Left renal pelvis (tissue), 4 donors: ENCODE results near the gene ANKRD60. TPM values are rescaled to one million over a fixed set of nuclear protein-coding genes. Genes with fewer than 3 reads are reported as not detected.
A peak's percentile ranks its signal among the peaks of the same experiment; 100 is the strongest.

ENCODE experiments used
- DNase-seq, 4 donors: peaks; one replicate each; pipeline ENCODE4 v3.0.0-alpha.2; 2013; ENCODE audit warnings: low read depth in 4 of 4, low spot score in 3 of 4
- polyA plus RNA-seq, 4 donors: library from polyadenylated mRNA; unstranded; fragments of 120-200 nt; gene quantifications; one replicate each; pipeline ENCODE4 v1.2.1, GENCODE V29; 2013; ENCODE audit not compliant: insufficient read length in 4 of 4

The ANKRD60 gene
- polyA plus RNA-seq, 4 donors = not detected

DNA sequence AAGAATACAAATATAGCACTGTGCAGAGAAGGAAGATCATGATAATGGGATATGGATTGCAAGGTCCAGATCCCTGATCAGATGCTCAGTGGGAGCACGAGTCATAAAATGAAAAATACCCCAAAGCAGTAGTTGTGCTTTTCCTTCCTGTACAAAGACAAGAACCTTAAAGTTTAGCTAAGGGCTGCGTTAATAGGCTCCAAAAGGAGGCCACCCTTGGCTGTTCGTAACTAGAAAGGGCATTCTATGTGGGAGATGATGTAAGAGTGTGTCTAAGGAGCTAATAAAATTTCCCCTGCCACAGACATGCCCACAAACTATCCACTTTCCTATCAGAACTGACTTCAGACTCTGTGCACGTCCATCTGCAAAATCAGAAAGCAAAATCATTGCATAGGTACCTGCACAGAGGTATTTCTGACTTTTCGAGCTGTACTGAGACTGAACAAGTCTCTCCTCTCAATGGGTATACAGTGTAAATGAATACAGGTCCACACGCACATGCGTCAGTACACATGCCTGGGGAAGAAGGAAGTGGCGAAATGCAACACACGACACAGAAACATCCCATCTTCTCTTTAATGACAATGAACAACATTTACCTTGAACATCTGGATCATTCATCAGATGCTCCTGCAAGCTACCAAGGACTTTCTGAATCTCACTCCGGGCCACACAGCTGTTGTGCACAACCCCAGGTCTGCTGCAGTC, 16.9 kb upstream of the ANKRD60 start:
- no peak for DNase-seq

DNA sequence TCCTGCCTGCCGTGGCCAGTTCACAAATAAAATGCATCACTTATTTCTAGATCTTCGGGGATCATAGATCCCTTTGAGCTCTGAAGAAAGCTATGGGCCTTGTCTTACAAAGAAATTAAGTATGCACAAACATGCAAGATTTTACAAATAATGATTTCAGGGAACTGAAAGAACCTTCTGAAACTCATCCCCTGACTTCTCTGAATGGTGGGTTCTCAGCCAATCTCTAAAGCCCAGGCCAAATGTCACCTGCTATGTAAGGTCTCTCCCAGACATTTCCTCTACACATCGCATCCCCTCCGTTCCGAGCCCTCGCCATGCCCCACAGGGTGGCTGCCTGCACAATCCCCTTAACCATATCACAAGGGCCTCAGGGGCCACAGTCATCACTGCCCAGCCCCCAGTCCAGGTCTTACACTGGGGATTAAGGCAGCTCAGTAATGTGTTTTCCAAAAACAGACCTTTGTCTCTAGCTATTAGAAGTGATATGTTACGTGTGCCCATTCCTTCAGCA, 16.1 kb upstream of the ANKRD60 start:
- no peak for DNase-seq

DNA sequence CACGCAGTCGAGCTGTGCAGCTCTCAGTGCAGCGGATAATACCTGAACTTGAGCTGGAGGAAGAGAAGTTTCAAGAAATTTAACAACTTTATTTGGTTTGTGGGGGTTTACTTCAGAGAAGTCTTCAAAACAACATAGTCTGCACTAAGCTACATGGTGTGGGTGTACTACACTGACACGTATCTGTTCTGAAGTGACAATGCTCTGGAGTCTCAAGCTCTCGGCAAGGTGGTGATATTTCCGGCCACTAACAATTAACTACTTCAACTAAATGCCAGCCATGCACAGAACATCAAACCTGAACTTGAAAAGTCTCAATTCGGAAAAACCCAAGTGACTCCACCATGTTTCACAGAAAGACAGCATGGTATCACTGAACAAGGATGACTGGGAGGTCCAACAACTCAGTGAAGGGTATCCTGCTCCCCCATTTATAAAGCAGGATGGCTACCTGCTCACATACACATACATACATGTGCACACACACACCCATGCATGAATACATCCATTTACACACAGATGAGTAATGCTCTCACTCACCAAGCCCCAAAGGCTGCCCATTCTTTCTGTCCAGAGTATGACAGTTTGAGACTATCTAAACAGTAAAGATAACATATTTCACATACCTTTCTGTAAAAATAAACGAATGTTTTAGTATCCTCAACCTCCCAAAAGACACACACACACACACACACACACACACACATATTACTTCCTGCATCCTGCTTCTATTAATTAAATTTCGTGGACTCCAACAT, 15.4 kb upstream of the ANKRD60 start:
- DNase-seq = no peak

DNA sequence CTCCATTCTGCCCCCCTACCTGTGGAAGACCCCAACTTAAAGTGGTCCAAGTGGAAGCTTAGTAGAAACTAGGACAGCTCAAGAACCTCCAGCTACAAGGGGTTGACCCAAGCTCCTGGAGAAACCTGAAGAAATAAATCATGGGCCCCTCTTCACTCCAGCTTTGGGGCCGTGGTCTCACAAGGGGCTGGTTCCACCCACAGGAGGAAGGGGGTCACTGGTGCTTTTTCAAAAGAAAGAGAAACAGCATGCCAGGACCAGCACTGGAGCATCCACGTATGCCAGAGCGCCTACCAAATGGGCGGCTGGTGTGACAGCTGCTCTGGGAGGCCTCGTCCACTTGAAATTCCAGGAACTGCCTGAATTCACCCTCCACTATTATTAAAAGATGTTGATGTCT, 14.4 kb upstream of the ANKRD60 start:
- DNase-seq = no peak

DNA sequence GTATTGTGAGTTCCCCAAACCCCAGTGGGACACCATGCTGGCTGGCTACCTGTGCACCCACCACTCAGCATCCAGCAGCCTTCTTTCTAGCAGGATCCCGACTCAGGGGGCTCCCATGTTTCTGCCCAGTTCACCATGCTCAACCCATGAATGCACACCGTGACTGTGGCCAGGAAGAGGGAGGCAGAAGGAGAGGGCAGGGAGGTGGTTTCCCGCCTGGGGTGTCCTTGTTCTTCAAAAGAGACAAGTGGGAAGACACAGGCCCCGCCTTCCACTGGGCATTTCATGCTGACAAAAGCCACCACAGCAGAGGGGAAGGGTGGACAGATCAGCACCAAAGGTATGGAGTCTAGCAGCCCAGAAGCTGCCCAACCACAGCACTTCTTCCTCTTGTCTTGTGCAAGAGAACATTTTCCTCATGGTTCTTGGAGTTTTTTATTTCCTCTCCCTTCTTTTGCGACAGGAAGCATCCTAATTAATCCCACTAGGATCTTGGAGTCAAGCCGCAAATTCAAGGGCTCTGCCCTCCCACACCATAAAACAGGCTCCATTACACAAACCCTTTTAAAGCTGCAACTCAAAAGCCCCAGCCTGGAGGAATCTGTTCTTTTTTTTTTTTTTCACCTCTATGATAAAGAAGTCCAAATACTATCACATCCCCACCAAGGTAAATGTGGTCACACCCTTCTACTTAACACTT, 13.5 kb upstream of the ANKRD60 start:
- no peak for DNase-seq

DNA sequence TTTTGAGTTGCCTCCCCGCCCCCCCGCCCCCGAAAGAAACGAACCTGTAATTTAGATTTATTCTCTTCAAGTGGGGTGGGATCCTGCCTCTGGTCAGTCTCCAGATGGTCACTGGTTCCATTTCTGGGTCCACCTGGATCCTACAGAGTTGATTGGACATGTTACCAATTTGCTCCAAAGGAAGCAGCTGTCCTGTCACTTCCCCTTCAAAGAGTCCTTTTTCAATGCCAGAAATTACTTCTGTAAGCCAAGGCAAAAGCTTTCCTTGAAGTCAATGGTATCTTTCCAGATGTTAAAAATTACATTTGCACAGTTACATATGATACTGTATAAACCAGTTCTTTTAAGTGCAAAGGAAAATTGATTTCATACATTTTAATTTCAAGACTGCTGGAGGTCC, 12.0 kb upstream of the ANKRD60 start:
- DNase-seq = no peak

DNA sequence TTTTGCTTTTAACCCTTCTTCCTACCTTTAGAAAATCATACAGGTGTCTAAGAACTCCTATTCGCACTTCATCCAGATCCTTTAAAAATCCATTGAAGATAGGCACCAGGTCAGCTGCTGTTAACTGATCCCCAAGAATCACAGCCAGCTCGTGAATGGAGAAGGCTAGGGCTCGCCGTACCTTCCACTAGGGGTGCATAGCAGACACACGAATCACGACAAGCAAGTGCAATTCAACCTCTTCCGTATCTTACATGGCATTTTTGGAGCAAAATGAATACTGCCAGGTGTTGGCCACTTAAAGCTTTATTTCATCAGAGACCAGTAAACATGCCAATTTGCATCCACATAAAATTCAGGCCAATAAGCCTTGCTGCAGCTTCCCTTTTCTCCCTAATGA, 10.8 kb upstream of the ANKRD60 start:
- DNase-seq = no peak

DNA sequence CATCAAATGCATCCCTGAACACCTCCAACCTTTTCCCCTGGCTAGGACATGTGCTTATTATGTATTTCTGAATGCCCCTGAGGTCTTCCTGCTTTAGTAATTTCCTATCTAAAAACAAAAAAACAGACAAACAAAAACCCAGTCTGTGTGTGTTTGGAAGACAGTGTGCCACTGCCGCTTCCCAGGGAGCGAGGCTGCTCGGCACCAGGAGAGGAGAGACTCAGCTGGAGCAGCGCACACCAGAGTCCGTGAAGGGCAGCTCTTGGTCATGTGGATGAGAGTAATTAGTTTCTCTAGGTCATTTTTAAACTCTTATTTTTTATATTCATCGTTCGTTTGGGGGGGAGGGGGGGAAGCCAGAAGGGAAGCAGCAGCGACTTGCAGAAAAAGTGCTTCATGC, 10.0 kb upstream of the ANKRD60 start:
- no peak for DNase-seq

DNA sequence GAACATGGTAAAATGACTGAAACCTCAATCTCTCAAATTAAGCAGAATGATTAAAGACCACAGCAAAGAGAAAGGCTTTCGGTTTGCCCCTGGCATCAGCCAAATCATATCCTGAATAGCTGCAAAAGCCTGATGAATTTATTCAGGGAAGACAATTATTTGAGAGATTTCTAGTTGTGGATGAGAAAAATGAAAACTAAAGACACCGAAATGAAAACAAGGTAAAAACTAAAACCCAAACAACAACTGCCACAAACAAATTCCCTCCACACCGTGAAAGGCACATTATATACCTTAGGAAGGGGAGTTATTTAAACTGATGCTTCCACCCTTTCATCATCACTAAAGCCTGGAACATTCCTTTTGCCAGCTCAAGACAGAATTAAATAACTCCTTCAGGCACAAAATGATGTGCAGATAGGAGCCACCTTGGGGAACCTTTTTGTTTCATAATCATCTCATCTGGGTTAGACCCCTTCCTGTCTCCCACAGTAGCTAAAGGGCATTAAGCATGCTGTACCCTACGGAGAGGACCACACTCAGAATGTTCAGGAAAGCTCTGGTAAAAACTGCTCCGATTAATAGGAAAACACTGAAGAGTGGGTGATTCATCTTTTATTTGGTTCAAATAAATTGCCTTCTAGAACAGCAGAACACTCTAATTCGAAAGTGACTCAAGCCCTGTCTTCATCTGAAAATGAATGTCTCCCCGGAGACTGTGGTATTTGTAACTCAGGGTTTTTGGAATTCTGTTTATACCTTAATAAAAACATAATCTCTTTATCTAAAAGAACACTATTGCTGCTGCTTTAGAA, 9.1 kb upstream of the ANKRD60 start:
- DNase-seq = no peak

DNA sequence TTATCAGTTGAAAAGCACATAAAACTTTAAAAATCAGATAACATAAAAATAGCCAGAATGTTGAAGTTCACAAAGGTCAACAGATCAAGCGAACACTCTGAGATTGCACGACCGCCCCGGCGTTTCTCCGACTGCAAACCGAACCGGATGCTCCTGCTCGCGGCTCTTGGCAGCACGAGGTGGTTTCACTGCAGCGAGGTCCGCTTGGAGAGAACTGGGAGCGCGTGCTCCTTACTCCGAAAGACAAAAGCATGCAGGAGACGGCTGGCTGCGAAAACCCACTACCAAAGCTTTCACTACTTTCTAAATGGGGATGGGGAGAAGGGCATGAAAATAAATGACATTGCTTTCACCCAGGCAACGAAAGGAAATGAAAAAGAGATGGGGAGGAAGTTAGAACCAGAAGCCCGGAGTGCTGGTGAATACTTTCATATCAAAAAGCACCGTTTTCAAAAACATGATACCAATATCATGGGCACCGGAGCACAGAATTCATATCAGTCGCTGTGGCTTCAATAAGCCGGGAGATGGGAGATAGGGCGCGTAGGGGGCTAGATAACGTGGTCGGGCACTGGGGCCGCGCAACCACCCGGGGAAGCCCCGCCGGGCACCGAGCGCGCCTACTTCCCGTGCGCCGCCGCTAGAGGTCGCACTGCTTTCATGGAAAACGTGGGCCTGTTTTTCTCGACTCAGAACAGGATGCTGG, 8.3 kb upstream of the ANKRD60 start:
- DNase-seq = peak in 2 of 4 donors; percentile 52 to 56

DNA sequence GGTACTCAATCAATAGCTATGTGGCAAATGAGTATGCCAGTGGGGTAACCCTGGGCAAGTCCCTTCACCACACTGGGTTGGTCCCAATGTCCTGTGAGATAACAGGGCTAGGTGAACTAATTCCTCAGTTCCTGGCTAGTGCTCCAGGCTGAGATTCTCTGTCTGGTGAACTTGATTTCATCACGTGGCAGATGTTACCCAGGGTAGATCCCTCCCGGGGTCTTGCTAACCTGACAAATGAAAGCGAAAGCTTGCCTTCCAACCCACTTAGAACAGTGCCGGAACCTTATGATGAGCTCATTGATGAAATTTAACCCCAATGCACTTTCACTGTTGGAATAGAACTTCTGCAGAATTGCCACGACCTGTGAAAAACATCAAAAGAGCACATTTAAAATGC, 6.6 kb upstream of the ANKRD60 start:
- no peak for DNase-seq

DNA sequence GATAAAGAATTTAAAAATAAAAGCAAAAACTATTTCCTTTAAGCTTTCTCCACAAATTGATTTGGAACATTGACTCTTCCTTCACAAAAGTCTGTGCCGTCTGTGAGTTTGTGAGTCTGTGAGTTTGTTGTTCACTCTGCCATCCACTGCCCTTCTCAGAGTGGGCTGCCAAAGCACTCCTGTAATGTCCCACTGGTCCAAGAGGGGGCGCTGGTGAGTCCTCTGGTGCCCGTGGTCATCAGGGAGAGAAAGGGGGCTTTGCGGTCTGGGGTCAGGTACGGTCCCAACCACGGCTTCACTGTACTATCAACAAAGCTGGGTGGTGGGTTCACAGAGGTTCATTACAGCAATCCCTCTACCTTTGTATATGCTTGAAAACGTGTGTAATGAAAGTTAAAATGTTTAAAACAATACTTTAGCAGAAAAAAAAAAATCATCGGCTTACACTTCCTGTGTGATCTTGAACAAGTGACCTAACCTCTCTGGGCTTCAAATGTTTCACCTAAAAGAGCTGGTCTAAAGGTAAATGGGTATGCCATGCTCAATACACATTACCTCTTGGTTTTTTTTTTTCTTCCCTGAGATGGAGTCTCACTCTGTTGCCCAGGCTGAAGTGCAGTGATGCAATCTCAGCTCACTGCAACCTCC, 5.6 kb upstream of the ANKRD60 start:
- DNase-seq = no peak

DNA sequence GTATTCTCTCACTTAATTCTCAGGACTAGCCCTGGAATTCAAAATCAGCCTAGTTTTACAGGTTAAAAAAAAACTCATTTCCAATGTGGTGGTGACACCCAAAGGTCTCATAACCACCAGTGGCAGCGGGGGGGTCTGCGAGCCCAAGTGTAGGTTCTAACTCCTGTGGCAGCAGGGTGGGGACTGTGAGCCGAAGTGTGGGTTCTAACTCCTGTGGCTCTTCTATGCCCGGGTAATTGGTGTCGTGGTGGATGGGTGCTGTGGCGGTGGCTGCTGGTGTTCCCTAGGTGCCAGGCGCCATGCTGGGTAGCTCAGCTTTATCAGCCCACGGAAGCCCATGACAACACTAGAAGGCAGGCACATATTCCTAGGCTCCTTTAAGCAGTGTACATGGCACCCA, 4.9 kb upstream of the ANKRD60 start:
- DNase-seq = no peak

DNA sequence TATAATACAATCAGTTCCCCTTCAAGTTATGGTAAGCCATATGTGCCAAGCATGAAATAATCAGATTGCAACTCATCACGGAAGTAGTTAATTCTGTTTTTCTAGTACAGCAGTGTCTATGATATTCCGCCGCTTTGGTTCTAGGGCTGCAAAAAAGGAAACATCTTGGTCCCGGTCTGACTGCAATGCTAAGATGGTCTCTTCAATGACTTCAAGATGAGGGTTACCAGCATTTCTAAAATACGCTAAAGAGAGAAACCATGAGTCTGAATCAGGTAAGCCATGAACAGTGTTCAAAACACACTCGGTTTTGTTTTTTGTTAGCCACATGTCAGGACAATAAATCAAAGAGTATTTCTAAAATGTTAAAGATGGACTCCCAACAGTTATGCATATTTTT, 3.2 kb upstream of the ANKRD60 start:
- no peak for DNase-seq

DNA sequence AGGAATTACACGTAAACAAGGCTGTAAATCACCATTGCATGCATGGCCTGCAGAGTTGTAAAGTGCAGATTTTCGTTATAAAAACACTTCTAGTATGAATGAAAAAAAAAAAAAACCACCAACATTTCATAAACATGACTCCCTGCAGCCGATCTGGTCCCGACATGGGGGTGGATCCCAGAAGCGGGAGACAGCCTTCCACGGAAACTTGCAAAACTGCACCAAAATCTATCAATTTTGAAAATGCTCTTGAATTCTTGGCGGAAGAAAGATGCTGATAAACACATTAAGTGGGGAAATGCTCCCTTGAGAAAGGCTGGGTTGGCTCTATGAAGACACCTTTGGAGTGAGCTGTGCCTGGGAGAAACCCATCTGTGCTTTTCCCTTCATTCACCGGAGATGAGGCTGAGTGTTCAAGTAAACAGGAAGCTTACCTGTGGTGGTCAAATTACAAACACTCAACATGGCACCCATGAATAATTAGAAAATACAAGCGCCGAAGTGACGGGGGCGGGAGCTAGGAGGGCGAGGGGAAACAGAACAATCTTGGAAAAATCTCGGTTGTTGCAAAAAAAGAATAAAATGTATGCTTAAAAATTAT, 845 bp upstream of the ANKRD60 start:
- no peak for DNase-seq

DNA sequence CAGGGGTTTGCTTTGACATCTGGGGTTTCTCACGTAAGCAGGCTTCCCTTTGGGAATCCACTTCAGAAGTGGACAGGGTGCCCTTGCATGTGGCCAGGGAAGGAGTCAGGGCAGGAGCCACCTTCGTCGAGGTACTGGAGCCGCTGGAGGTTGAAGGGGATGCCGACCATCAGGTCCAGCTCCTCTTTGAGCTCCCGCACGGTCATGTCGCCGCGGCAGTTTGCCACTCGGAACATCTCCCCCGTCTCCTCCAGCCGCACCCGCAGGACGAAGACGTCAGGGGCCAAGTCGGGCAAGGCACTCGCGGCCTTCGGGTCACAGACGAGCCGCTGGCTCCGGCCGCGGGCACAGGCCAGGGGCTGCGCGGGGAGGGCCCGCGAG, 360 bp downstream of the ANKRD60 start:
- no peak for DNase-seq

DNA sequence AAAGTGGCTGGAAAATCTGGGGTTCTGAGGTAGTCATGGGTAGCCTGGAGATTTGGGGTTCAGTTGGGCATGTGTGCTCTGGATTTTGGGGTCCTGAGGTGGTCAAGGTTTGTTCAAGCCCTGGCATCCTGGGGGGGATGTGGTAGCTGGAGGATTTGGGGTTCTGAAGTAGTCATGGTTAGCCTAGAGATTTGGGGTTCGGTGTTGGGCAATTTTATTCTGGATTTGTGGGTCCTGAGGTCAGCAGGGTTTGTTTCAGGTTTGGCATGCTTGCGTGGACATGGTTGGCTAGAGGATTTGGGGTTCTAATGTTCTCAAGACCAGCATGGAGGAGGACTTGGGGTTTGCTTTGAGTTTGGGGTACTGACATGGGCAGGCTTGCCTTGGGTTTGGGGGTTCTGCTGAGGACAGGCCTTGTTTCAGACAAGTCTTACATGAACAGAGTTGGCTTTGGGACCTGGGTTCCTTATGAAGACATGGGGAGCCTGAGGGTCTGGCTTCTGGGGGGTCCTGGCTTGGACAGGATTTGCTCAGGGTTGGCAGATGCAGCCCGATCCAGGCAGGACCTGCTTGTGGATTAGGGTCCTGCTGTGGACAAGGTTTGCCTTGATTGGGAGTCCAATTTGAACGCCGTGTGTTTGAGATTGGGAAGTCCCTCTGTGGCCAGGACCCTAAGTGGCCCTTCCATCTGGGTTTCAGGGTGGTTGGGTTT, 906 bp downstream of the ANKRD60 start:
- no peak for DNase-seq

DNA sequence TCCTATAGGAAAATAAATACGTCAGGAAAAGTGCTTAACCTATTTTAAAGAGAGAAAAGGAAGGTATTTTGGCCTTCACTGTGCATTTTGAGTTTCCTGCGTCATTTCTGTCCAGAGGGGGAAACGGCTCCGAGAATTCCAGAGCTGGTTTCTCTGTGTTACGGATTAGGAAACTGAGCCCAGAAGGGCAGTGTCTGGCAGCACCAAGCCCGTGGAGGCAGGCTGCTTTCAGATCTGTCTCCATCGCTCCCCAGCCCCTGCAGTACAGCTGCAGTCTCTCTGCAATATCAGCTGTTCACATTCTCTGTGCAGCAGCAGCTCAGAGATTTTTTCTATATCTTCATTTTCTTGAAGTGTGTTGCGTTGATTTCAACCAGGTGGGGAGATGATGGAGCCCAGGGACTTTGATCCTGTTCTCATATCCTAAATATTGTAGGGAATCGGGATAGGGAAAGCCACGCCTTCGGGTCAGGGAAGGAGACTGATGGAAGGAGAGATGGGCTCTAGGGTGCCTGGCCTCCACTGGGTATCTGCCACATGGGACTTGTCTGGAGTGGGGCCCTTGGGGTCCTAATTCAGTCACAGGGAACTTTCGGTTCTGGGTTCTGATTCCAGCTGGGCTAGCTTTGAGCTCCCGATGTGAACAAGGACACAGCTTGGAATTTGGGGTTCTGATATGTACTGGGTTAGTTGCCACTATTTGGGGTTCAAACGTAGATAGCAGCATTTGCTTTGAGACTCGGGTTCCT, 2.8 kb downstream of the ANKRD60 start:
- no peak for DNase-seq
